Measurements from ENCODE around the gene GABRB1. TPM values are rescaled to one million over a fixed set of nuclear protein-coding genes. Genes with fewer than 3 reads are reported as not detected.

The GABRB1 gene
- total and polyA plus RNA-seq, 2 of the 8 experiments (the other 6 are each of a cell fraction or from before 2014, with no cell fraction given): 0.22 to 0.38 TPM

GRCh38 chr4:47444031-47444430 is 412.7 kb downstream of the GABRB1 start:
- WGBS, 2 experiments (ENCODE audit: extremely low coverage in 1 of 2, insufficient coverage in 1 of 2, insufficient read length in 1 of 2, insufficient replicate concordance in 2 of 2, low coverage in 1 of 2, low lambda C conversion rate in 2 of 2, missing lambda C conversion rate in 1 of 2): 85% methylated on average over 2 of the region's 2 CpGs; no CpG with 5 or more reads in 1 of the 2 experiments
- H3K79me1 ChIP-seq (ENCODE audit: low read depth, low read length): no peaks in the 10 kb centered on the region
- H3K4ac ChIP-seq (replicated peaks; ENCODE audit: insufficient read length, low read depth, low read length): no peak overlapping the region
- ChIA-PET CTCF (ENCODE audit: partially characterized antibody) (interaction anchor here (1.4 kb wide), 1 partner anchor 8 kb away, joined by 3 read pairs; no protein-coding TSS in a partner anchor), POLR2A (ENCODE audit: partially characterized antibody) (no interaction called here)
- H3K9ac ChIP-seq (replicated peaks in 1 of 4; ENCODE audit: extremely low read depth in 1 of 4, low read depth in 3 of 4, low read length in 3 of 4): no peak overlapping the region
- H3K23ac ChIP-seq (ENCODE audit: insufficient read length): no peak overlapping the region
- DNase-seq (ENCODE audit: low read depth in 1 of 2, low spot score in 2 of 2) (no peak), FAIRE-seq (no peak)
- H3K4me1 ChIP-seq (replicated peaks in 1 of 4; ENCODE audit: control insufficient read depth in 3 of 4, insufficient read depth in 4 of 4, low read length in 3 of 4): peaks cover 0 to 7% (median 2%) of the 10 kb centered on the region in 4 experiments; a peak in 4 of 7 replicates
- no peak overlapping the region for H4K91ac ChIP-seq (replicated peaks; ENCODE audit: insufficient read length, low read length)
- no peak overlapping the region for H3K56ac ChIP-seq (replicated peaks; ENCODE audit: insufficient read length, low read depth, low read length)
- H4K8ac ChIP-seq (ENCODE audit: extremely low read depth, insufficient read depth, low read length): no peak overlapping the region
- no peak overlapping the region for H2AK5ac ChIP-seq (ENCODE audit: low read depth, low read length)
- H2BK20ac ChIP-seq (ENCODE audit: low read length): no peak overlapping the region
- H3K79me2 ChIP-seq (ENCODE audit: control insufficient read depth in 1 of 2, insufficient read depth in 2 of 2, low read length in 2 of 2): no peaks in the 10 kb centered on the region
- no peak overlapping the region for H3K4me2 ChIP-seq (ENCODE audit: insufficient read depth in 1 of 2, low read depth in 2 of 2, low read length in 2 of 2)
- no peak overlapping the region for H3K4me3 ChIP-seq (ENCODE audit: extremely low read depth in 1 of 4, insufficient read depth in 2 of 4, low read depth in 3 of 4, low read length in 4 of 4)
- no peaks in the 10 kb centered on the region for H3K9me3 ChIP-seq (ENCODE audit: insufficient read depth in 2 of 2, low read depth in 1 of 2, low read length in 1 of 2)
- no peak overlapping the region for H2BK12ac ChIP-seq (ENCODE audit: low read depth, low read length)
- H4K20me1 ChIP-seq (replicated peaks in 1 of 2; ENCODE audit: control insufficient read depth in 1 of 2, insufficient read depth in 2 of 2, low read length in 2 of 2): no peaks in the 10 kb centered on the region
- TF ChIP-seq CTCF (IDR thresholded peaks at IDR 0.05; ENCODE audit: control extremely low read depth in 1 of 3, insufficient read depth in 1 of 3, low read depth in 1 of 3, low read length in 3 of 3) (no peak), BACH1 (IDR thresholded peaks at IDR 0.05; ENCODE audit: low read length) (no peak), YY1 (IDR thresholded peaks at IDR 0.05; ENCODE audit: low read depth, low read length) (no peak), HDAC6 (IDR thresholded peaks at IDR 0.05; ENCODE audit: low read depth, low read length) (no peak), RAD21 (IDR thresholded peaks at IDR 0.05 in 1 of 2, conservative IDR thresholded peaks at IDR 0.05 in 1 of 2; ENCODE audit: low read depth in 2 of 2, low read length in 2 of 2) (no peak)
- no peaks in the 10 kb centered on the region for H3K27me3 ChIP-seq (replicated peaks in 1 of 4; ENCODE audit: control insufficient read depth in 3 of 4, extremely low read depth in 1 of 4, insufficient read depth in 3 of 4, low read length in 3 of 4)
- no peak overlapping the region for H4K5ac ChIP-seq (ENCODE audit: insufficient read length, low read depth, low read length)
- H2AFZ ChIP-seq (ENCODE audit: low read length): no peak overlapping the region
- no peak overlapping the region for H3K27ac ChIP-seq (ENCODE audit: low read depth, low read length)
- H2BK5ac ChIP-seq (ENCODE audit: low read depth, low read length): no peak overlapping the region
- no peak overlapping the region for H3K14ac ChIP-seq (ENCODE audit: insufficient read length)
- H2BK15ac ChIP-seq (ENCODE audit: low read length): no peak overlapping the region
- H3K23me2 ChIP-seq (ENCODE audit: low read depth, low read length): no peaks in the 10 kb centered on the region
- no peaks in the 10 kb centered on the region for H3K36me3 ChIP-seq (ENCODE audit: control insufficient read depth in 2 of 4, insufficient read depth in 4 of 4, low read length in 3 of 4)
- H2BK120ac ChIP-seq (replicated peaks; ENCODE audit: low read depth, low read length): no peak overlapping the region
- no peak overlapping the region for H3K18ac ChIP-seq (ENCODE audit: extremely low read depth, low read length)

Measured in H1 (cell line).